K562 (cell line): ENCODE data around the gene TYW1B. TPM values are rescaled to one million over a fixed set of nuclear protein-coding genes. Genes with fewer than 3 reads are reported as not detected.
A peak's percentile ranks its signal among the peaks of the same experiment; 100 is the strongest.
"Not testable (repeated sequence)": the region's sequence is repeated elsewhere in the genome, so short reads cannot be mapped to it uniquely, and the experiment has no call there.

ENCODE experiments used
- ATAC-seq: fragments of 200-7000 bp; cut with Tn5 transposase; 3 replicates; pipeline ENCODE4 v1.9.1; 2020; ENCODE audit warnings: moderate library complexity
- BruUV-seq: library from RNA; stranded (reverse); fragments of 400-500 nt; replicated peaks from 2 replicates; lab custom pipeline; 2021; lab: Mats Ljungman, UMichigan
- CTCF ChIA-PET: fragments of 300-600 bp; formaldehyde crosslinking; extraction: SDS; loops from one replicate; lab custom pipeline; 2021; ENCODE audit warnings: low intra/inter-chr PET ratio; lab: Yijun Ruan, JAX
- POLR2A ChIA-PET: fragments of 300-600, 350-650 bp; sonication (Branson Sonifier 250); formaldehyde crosslinking; extraction: SDS; loops from one replicate; lab custom pipeline; 2021; ENCODE audit warnings: antibody characterized with exemption, inconsistent platforms; lab: Yijun Ruan, JAX
- DNase-seq, 4 experiments: peaks; one replicate each; pipeline versions ENCODE4 v3.0.0 to v3.0.0-alpha.2; 2011 to 2018; ENCODE audit warnings: low spot score in 3 of 4, mixed read lengths in 3 of 4; ENCODE audit errors: extremely low read depth in 1 of 4
- FAIRE-seq: peaks from 2 replicates; lab custom pipeline; 2011; peaks lifted over from hg19 to GRCh38; lab: Jason Lieb, UNC
- H2AFZ ChIP-seq: 2 replicates; pipeline ENCODE4 v1.6.0; 2011; ENCODE audit warnings: low read depth, low read length, control low read depth, inconsistent platforms
- H3K27ac ChIP-seq: fragments of 200-600 bp; 3 replicates; pipeline ENCODE4 v1.8.0; 2011; ENCODE audit warnings: low read depth, mild to moderate bottlenecking, control low read depth, inconsistent platforms, low read length, moderate library complexity, mixed read lengths; ENCODE audit errors: extremely low read depth
- H3K27me3 ChIP-seq, 2 experiments: fragments of 300-600 bp in 1 of 2; 2 replicates in 1 of 2; 3 replicates in 1 of 2; pipeline versions ENCODE4 v1.6.0 to v1.8.0; 2011; ENCODE audit warnings: inconsistent platforms in 2 of 2, low read length in 2 of 2, mild to moderate bottlenecking in 1 of 2, mixed read lengths in 1 of 2, moderate library complexity in 1 of 2; ENCODE audit not compliant: control insufficient read depth in 2 of 2, insufficient read depth in 2 of 2
- H3K36me3 ChIP-seq: fragments of 300-600 bp; 3 replicates; pipeline ENCODE4 v1.8.0; 2011; ENCODE audit warnings: mild to moderate bottlenecking, low read length, inconsistent platforms; ENCODE audit not compliant: control insufficient read depth, insufficient read depth
- H3K4me1 ChIP-seq, 2 experiments: fragments of 200-600 bp in 1 of 2; replicated peaks in 1 of 2; 2 replicates in 1 of 2; 3 replicates in 1 of 2; pipeline versions ENCODE4 v1.5.1 to v1.8.0; 2011; ENCODE audit warnings: inconsistent platforms in 2 of 2, low read length in 2 of 2, mild to moderate bottlenecking in 1 of 2, mixed read lengths in 1 of 2, moderate library complexity in 1 of 2; ENCODE audit not compliant: control insufficient read depth in 2 of 2, insufficient read depth in 2 of 2
- H3K4me2 ChIP-seq: 2 replicates; pipeline ENCODE4 v1.6.1; 2011; ENCODE audit warnings: low read length, control low read depth, inconsistent platforms, mixed read lengths; ENCODE audit not compliant: insufficient read depth
- H3K4me3 ChIP-seq: fragments of 200-600 bp; sonication (generic), shearing (Covaris generic); 2 replicates; pipeline ENCODE4 v1.5.1; 2016; ENCODE audit warnings: control low read depth, inconsistent platforms
- H3K79me2 ChIP-seq: fragments of 200-600 bp; 3 replicates; pipeline ENCODE4 v1.8.0; 2011; ENCODE audit warnings: low read length, inconsistent platforms; ENCODE audit not compliant: control insufficient read depth, insufficient read depth
- H3K9ac ChIP-seq, 2 experiments: 2 replicates each; pipeline versions ENCODE4 v1.6.0 to v1.6.1; 2011; ENCODE audit warnings: low read depth in 2 of 2, low read length in 2 of 2, control low read depth in 1 of 2, inconsistent platforms in 1 of 2, mild to moderate bottlenecking in 1 of 2, mixed read lengths in 1 of 2; ENCODE audit not compliant: insufficient read depth in 1 of 2
- H3K9me1 ChIP-seq: one replicate; pipeline ENCODE4 v1.6.0; 2011; ENCODE audit warnings: inconsistent platforms, mild to moderate bottlenecking, low read length, moderate library complexity; ENCODE audit not compliant: control insufficient read depth, insufficient read depth
- H3K9me3 ChIP-seq: replicated peaks from 2 replicates; pipeline ENCODE4 v1.5.1; 2011; ENCODE audit warnings: low read depth, low read length, inconsistent platforms; ENCODE audit not compliant: control insufficient read depth, insufficient read depth
- H4K20me1 ChIP-seq: replicated peaks from 2 replicates; pipeline ENCODE4 v1.6.1; 2011; ENCODE audit warnings: low read length, inconsistent platforms, mixed read lengths; ENCODE audit not compliant: control insufficient read depth, insufficient read depth
- E2F6 ChIP-seq, 2 experiments: IDR thresholded peaks; 2 replicates each; pipeline ENCODE4 v1.6.1; 2011; ENCODE audit warnings: borderline replicate concordance in 1 of 2, control low read depth in 1 of 2, low read depth in 1 of 2, low read length in 1 of 2, mild to moderate bottlenecking in 1 of 2, mixed read lengths in 1 of 2, moderate library complexity in 1 of 2; ENCODE audit not compliant: insufficient read depth in 1 of 2, insufficient read length in 1 of 2, poor library complexity in 1 of 2, severe bottlenecking in 1 of 2; ENCODE audit errors: extremely low read depth in 1 of 2
- WGBS: fragments of 100-300 bp; shearing (Covaris generic); methylation state at CpG from one replicate; pipeline ENCODE4 v1.1.6; 2016; ENCODE audit warnings: low coverage, mixed read lengths; ENCODE audit not compliant: insufficient coverage; ENCODE audit errors: missing lambda C conversion rate; 5-methylcytosine and 5-hydroxymethylcytosine counted together
- in situ Hi-C: fragments of 300-500 bp; cut with MboI; formaldehyde crosslinking; loops from 4 replicates; pipeline ENCODE4 v1.15.0; 2018; ENCODE audit warnings: inconsistent platforms, mixed read lengths
- intact Hi-C: fragments of 100-400 bp; cut with micrococcal nuclease; formaldehyde crosslinking; loops from 2 replicates; pipeline ENCODE4 v1.14.2; 2022
- polyA plus RNA-seq, 8 experiments: library from polyadenylated mRNA; depleted of rRNA in 4 of 8; stranded (reverse) in 5 of 8; unstranded in 3 of 8; fragments of >200 nt; fragmentation: Nextera tagmentation in 2 of 8; fragmentation: Illumina TruSeq in 1 of 8; extraction: Ambion mirVana in 2 of 8; extraction: Trizol in 1 of 8; gene quantifications; 2 replicates each; pipeline versions ENCODE4 v1.2.1 to v1.2.3, GENCODE V29; 2011 to 2014; ENCODE audit warnings: inconsistent platforms in 1 of 8, missing spikeins in 1 of 8
- total RNA-seq, 7 experiments: library from RNA; depleted of rRNA in 6 of 7; stranded (reverse); fragments of >200 nt in 6 of 7; fragmentation: Illumina TruSeq in 2 of 7; extraction: Trizol in 2 of 7; gene quantifications; 2 replicates each; pipeline versions ENCODE4 v1.2.1 to v1.2.3, GENCODE V29; 2011 to 2021; ENCODE audit warnings: low replicate concordance in 1 of 7

TYW1B gene
- total and polyA plus RNA-seq, 9 of the 15 experiments (the other 6 are each of a cell fraction or from before 2014, with no cell fraction given): 5.8 to 14.7 (median 9.8) TPM

- in situ Hi-C loops, H3K36me3 ChIP-seq, DNase-seq, H3K4me2 ChIP-seq, BruUV-seq, H3K9me1 ChIP-seq, POLR2A ChIA-PET, H3K4me3 ChIP-seq, H2AFZ ChIP-seq, FAIRE-seq, H3K79me2 ChIP-seq, H3K27me3 ChIP-seq, H3K4me1 ChIP-seq, H3K27ac ChIP-seq, H4K20me1 ChIP-seq, intact Hi-C loops, H3K9me3 ChIP-seq, CTCF ChIA-PET, ATAC-seq: not testable (repeated sequence)
- peak in 1 of 2 experiments; percentile 23 for TF ChIP-seq E2F6 (IDR thresholded peaks at IDR 0.05; ENCODE audit: borderline replicate concordance in 1 of 2, extremely low read depth in 1 of 2, insufficient read depth in 1 of 2, insufficient read length in 1 of 2, low read depth in 1 of 2, low read length in 1 of 2, poor library complexity in 1 of 2, severe bottlenecking in 1 of 2)
- 2% methylated on average over 9 of the region's 9 CpGs for WGBS
- peak overlapping the region in 1 of 2 experiments; percentile 68; a peak in 1 of 4 replicates for H3K9ac ChIP-seq
Measured at GRCh38 chr7:72546586-72547237, 281.3 kb downstream of the TYW1B start.

GRCh38 chr7:72544531-72544930, 283.5 kb downstream of the TYW1B start:
- BruUV-seq, intact Hi-C loops, DNase-seq, H2AFZ ChIP-seq, H3K9me1 ChIP-seq, H3K4me2 ChIP-seq, H3K9ac ChIP-seq, ATAC-seq, in situ Hi-C loops, CTCF ChIA-PET, H3K36me3 ChIP-seq, FAIRE-seq, H3K4me3 ChIP-seq, H3K79me2 ChIP-seq, H3K9me3 ChIP-seq, H4K20me1 ChIP-seq, H3K27ac ChIP-seq, H3K4me1 ChIP-seq, POLR2A ChIA-PET: not testable (repeated sequence)
- peaks cover 2 to 11% of the 10 kb centered on the region in 2 experiments; a peak in 4 of 5 replicates for H3K27me3 ChIP-seq
- 3% methylated on average over 2 of the region's 2 CpGs for WGBS
